ENCODE results near the gene CCR1.
"Not testable (repeated sequence)": the region's sequence is repeated elsewhere in the genome, so short reads cannot be mapped to it uniquely, and the experiment has no call there.

Gene CCR1

DNA sequence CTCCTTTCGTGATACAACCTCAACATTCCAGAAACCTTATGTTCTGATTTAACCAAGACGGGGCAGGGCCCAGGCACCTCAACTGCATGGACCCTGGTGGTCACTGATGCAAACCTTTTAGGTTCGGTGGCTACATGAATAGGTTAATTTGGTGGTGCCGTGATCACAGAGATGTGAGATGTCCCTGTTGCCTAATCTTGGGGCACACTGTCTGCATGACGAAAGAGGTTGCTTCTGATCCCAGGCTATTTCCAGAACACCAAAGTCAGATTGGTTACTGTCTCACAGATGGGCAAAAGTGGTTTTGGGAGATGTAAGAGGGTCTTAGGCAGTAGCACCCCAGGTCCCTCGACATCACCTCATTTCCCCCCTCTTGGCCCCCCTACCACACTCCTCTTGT is 4.0 kb upstream of the CCR1 start:
- DNase-seq (ENCODE audit: low read depth in 2 of 3, low spot score in 1 of 3) = no peak

DNA sequence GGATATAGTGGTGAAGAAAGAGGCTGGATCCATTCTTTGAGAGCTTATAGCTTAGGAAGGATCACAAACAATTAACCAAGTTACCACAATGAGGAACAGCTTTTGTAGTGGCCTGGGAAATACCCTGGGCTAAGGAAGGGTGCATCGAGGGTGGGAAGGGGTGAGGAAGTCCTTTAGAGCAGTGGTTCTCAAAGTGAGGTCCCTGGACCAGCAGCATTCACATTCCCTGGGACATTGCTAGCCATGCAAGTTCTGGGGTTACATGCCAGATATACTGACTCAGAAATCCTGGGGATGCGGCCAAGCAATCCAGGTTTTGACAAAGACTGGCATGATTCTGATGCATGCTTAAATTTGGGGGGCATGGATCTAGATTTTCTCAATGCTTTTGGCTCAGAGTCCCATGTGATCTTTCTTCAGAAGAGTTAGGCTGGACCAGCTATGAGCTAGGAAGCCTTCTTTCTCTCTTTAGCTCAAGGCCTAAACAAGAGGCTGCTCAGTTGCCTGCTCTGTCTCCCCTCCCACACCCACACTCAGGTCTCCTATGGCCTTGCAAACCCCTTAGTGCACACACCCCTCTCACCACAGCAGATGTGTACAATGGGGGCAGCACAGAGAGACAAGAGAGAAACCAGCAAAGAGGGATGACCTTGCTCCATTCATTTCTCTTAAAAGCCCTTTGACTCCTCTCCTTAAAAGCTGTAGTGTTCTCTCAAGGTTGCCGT is 1.8 kb upstream of the CCR1 start:
- no peak for DNase-seq (ENCODE audit: low read depth in 2 of 3, low spot score in 1 of 3)

DNA sequence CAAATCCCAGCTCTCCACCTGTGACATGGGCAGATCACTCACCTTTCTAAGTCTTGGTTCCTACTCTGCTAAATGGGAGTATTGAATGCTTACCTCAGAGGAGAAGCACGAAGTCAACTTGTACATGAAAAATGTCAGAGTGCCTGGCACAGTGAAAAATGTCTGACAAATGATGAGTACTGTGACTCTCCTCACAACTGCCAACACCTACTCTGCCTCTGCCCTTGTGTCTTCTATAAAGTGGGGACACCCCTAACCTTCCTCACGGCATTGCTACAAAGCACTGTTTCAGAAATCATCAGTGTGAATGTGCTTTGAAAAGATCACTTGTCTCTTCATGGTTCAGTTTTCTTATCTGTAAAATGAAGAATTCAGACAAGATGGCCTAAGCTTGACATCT is 940 bp upstream of the CCR1 start:
- DNase-seq (ENCODE audit: low read depth in 2 of 3, low spot score in 1 of 3) = no peak

DNA sequence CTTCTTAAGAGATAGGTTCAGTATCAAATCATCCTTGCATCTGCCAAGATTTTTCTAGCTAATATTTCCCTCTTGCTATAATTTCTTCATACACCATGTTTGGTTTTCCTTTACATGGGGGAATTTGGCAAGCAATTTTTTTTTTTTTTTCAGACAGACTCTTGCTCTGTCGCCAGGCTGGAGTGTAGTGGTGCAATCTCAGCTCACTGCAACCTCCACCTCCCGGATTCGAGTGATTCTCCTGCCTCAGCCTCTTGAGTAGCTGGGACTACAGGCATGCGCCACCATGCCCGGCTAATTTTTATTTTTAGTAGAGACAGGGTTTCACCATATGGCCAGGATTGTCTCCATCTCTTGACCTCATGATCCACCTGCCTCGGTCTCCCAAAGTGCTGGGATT is 599 bp downstream of the CCR1 start:
- not testable (repeated sequence) for DNase-seq (ENCODE audit: low read depth in 2 of 3, low spot score in 1 of 3)

DNA sequence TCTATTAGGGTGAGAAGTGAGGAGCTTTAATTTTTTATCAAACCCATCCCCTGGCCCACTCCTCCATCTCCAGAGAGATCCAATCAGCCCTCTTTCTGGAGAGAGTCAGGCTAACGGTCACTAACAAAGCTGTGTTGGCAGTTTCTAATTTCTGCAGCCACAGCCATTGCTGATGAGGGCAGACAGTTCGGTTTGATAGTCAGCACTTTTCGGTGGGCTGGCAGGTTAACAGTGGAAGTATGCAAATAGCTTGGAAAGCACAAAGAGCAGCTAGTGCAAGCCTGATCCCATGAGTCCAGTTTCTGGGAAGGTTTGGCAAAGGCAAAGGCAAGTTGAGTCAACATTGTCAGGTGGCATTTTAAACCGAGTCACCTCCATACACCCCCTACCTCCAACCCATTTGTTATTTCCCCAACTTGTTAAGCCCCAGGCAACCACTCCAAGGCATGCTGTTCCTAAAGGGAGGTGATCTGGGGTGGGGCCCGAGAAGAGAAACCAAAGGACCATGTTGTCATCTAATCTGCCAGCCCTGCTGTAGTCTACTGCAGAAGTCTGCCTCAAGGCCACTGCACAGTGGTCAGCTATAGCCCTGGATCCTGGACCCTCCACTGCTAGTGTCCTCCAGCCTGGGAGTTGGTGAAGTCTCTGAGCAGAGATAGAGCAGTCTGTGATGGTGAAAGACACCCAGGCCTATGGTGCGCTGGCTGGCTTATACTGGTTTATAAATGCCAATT is 1.7 kb downstream of the CCR1 start:
- no peak for DNase-seq (ENCODE audit: low read depth in 2 of 3, low spot score in 1 of 3)

DNA sequence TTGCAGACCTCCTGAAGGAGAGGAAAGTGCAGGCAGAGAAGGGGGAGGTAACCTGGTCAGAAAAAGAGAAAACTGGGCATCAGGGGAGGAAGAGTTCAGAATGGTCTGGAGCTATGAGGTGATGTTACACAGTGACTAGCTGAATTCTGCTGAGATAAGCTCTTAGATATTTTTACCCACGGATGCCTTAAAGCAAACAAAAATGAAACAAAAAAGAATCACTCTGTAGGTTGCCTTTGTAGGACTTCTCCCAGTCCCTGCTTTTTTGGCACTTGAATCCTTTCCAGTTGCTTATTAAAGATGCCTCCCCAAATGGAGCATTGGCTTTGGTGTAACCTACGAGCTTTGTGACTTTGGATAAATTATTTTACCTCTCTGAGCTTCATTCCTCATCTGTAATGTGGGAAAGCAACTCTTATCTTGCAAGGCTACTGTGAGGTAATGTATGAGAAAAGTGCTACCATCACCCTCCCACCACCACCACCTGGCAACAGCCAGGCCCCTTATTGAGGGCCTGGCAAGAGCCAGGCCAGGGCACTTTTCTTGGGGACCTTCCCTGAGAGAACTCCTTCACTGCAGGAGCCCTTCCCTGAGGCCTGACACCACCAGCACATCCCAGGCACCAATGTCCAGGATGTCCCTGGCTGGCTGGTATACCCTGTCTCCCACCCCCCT is 2.7 kb downstream of the CCR1 start:
- DNase-seq (ENCODE audit: low read depth in 2 of 3, low spot score in 1 of 3) = no peak

DNA sequence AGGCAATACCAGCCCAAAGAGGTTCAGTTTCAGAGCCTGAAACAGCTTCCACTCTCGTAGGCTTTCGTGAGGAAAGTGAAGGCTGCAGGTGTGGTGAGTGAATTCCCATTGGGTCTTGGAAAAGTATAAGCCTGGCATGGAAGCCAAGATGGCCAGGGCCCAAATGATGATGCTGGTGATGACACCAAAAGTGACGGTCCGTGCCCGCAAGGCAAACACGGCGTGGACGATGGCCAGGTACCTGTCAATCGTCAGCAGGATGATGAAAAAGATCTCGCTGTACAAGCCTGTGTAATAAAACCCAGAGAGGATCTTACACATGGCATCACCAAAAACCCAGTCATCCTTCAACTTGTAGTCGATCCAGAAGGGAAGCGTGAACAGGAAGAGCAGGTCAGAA is 4.4 kb downstream of the CCR1 start:
- no peak for DNase-seq (ENCODE audit: low read depth in 2 of 3, low spot score in 1 of 3)

DNA sequence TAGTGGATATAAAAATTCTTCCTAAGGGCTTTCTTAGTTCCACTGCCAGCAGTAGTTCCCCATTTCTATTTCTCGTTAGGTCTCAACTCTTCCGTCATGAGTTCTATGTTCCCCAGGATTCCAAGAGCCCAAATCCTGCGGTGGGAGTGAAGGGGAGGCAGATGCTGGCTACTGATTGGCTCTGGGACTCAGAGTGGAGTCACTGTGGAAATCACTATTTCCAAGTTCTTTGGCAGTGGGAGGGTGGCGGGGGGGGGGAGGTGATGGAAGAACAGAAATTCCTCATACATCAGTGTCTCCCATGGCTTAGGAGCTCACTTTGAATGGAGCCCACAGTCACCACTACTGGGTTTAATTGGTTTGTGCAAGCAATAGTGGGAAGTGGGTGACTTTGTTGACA is 5.6 kb downstream of the CCR1 start:
- DNase-seq (ENCODE audit: low read depth in 2 of 3, low spot score in 1 of 3) = no peak

DNA sequence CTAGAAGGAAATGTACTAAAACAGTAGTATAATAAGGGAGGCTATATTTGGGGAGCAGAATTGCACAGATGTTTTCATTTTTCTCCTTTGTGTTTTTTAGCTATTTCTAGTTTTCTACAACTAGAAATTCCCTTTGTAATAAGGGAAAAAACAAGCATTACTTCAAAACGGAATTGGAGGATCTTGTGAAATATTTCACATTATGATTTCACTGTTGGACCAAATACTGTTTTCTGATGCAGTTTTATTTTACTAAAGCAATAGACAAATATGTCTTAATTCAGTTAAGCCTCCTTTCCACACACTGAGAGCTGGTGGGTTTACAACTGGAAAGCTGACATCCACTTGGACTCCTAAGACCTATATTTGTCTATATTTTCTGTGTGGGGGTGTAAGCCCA is 7.3 kb downstream of the CCR1 start:
- no peak for DNase-seq (ENCODE audit: low read depth in 2 of 3, low spot score in 1 of 3)

DNA sequence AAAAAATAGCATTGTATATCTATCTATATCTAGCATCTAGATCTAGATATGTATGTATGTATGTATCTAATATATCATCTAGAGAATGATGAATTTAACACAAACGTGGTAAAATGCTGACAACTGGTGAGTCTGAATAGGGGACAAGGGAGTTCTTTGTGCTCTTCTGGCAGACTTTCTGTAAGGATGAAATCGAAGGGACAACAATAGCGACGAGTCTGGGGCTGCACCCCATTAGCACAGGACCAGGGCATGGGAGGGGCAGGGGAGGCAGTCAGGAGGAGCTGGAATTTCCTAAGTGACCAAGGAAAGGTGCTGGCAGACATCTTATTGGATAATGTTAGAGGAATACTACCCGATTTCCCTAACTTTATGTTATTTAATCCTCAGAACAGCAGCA is 7.9 kb downstream of the CCR1 start:
- no peak for DNase-seq (ENCODE audit: low read depth in 2 of 3, low spot score in 1 of 3)

DNA sequence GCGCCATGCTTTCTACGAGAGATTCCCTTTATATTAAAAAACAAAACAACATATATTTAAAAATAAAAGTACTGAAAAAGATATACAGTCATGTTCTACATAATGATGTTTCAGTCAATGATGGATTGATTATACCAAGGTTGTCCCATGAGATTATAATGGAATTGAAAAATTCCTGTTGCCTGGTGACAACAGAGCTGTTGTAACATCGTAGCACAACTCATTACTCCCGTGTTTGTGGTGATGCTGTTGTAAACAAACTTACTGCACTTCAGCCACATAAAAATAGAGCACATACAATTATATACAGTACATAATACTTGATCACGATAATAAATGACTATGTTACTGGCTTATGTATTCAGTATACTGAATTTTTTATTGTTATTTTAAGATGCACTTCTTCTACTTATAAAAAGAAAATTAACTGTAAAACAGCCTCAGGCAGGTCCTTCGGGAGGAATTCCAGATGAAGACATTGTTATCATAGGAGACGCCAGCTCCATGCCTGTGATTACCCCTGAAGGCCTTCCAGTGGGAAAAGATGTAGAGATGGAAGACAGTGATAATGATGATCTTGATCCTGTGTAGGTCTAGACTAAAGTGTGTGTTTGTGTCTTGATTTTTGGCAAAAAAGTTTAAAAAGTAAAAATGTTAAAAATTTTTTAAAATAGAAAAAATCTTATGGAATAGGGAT is 11.7 kb downstream of the CCR1 start:
- no peak for DNase-seq (ENCODE audit: low read depth in 2 of 3, low spot score in 1 of 3)

DNA sequence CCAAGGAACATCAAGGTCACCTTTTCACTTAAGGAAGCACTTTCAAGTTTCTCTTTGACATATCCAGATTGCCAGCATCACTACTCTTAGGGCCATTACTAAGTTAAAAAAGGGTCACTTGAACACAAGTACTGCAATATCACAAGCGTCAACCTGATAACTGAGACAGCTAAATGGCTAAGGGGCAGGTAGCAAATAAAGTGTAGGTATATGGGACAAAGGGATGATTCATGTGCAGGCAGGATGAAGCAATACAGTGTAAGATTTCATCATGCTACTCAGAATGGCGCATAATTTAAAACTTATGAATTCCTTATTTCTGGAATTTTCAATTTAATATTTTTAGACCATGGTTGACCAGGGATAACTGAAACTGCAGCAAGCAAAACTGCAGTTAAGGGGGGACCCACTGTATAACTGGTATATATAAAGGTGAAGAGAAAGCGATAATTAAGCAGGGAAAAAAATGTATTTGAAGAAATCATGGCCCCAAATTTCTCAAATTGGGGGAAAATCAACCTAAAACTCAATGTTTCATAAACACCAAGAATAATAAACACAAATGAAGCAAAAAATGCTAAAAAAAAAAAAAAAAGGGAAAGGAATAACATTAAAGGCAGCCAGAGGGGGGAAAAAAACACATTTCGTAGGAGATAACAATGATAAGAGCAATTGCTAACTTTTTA is 13.1 kb downstream of the CCR1 start:
- DNase-seq (ENCODE audit: low read depth in 2 of 3, low spot score in 1 of 3) = no peak

DNA sequence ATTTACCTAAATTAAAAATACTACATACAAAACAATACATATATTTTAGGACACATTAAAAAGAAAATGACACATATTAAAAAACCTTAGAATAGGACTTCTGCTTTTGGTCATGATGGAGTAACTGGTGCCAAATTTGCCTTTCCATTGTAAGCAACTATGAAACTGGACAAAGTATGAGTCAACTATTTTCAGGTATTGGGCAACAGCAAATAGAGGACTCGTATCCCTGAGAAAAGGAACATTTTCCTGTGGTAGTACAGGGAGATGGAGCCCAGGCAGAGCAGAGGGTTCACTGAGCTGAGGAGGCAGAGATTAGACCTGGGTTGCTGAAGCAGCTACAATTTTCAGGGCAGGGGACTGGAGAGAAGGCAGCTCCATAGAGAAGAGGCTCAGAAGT is 14.7 kb downstream of the CCR1 start:
- DNase-seq (ENCODE audit: low read depth in 2 of 3, low spot score in 1 of 3) = no peak

DNA sequence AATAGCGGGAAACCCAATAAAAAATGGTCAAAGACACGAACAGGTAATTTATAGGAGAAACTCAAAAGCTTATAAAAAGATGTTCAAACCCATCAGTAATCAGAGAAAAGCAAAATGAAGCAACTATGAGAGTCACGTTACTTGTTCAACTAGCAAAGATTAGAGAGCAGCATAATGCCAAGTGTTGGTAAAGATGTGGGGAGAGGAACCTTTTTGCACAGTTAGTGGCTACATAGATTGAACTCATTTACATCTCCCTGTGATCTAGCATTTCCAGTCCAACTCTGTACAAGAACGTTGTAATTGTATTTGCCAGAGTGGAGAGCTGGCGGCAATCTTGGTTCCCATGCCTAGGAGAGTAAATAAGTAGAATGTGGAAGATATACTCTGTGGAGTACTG is 15.2 kb downstream of the CCR1 start:
- no peak for DNase-seq (ENCODE audit: low read depth in 2 of 3, low spot score in 1 of 3)

DNA sequence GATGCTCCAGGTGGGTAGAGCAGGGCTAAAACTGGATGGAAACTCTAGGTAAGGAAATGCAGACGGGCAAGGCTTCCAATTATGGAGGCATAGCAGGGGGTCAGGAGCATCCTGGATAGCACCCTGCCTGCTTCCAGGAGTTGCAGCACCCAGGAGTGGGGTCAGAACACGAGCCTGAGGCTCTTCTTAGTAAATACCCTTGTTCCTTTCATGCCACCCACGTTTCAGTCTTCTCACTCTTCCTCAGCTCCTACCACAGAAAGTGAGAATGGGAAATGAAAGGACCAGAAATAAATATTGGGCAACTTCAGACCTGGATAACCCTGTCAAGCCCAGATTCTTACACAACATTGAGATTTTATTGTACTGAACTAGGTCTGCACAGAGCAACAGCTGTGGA is 16.4 kb downstream of the CCR1 start:
- no peak for DNase-seq (ENCODE audit: low read depth in 2 of 3, low spot score in 1 of 3)

DNA sequence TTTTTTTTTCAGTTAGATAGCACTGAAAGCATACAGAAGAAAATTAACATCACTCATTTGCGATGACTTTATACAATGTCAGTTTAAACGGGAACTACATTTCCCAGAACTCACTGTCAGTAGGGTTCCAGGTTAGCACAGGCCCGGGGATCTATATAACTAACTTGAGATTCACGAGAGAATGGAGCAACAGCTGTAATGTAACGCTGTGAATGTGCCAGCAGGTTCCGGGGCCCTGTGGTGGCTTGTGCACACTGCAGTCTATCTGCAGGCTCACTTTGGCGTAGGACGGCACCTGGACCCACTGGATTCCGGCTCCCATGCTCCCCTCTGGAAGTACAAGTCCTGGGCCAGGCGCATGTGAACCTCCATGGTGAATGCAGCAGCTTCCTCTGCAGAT is 19.4 kb downstream of the CCR1 start:
- DNase-seq (ENCODE audit: low read depth in 2 of 3, low spot score in 1 of 3) = no peak

DNA sequence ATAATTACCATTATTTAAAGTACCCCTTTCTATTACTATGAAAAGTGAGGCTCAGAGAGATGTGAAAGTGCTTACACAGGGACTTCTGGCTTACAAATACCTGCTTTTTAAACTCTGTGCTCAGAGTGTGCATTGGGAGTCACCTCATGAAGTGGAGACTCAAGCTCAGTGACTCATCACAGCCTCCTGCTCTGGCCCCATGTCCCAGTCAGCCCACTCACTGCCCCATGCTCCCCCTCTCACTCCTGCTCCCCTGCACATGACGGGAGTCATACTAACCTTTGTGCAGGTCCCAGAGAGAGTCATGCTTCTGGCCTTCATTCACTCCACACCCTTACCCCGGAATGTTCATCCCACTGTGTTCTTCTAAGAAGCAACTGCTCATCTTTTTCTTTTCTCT is 20.2 kb downstream of the CCR1 start:
- no peak for DNase-seq (ENCODE audit: low read depth in 2 of 3, low spot score in 1 of 3)

DNA sequence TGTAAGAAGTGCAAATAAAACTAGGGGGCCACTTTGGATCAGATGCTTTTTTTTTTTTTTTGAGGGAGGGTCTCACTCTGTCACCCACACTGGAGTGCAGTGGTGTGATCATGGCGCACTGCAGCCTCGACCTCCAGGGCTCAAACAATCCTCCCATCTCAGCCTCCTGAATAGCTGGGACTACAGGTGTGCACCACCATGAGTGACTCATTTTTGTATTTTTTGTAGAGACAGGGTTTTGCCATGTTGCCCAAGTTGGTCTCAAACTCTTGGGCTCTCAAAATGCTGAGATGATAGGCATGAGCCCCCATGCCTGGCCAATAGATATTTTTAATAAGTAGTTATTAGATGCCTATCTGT is 20.8 kb downstream of the CCR1 start:
- DNase-seq (ENCODE audit: low read depth in 2 of 3, low spot score in 1 of 3) = no peak

DNA sequence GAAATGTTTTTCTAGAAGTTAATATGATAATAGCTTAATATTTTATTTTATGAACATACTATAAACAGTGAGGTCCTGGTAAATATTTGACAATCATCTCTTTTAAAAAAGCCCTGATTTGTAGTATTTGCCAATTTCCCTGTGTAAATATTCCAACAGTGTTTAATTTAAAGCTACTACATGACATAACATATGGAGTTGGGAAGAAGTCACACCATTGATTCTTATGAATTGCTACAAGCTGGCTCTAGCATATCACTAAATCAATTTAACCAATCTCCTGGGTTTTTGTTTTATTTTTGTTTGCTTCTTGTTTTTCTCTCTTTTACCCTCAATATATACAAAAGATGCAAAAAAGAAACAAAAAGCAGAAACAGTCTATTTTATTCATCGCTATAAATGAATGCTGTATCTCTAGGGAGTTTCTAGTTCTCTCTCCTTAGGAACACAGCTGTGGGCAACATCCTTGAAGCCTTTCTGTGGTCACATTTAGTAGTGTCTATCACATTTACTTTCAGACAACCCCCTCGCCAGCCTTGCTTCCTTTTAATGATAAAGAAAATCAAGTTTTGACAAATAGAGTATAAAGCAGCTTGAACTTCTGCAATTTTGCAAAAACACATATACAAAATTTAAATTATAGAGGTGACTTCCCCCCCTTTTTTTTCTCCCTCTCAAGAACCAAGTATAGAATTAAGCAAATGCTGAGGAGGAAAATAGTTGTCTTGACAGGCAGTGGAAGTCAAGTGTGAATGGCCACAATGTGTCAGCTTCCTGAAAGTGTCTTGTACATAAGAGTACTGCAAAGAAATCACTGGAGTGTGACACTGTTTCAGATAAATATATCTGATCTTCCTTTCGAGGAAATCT is 21.4 kb downstream of the CCR1 start:
- no peak for DNase-seq (ENCODE audit: low read depth in 2 of 3, low spot score in 1 of 3)

DNA sequence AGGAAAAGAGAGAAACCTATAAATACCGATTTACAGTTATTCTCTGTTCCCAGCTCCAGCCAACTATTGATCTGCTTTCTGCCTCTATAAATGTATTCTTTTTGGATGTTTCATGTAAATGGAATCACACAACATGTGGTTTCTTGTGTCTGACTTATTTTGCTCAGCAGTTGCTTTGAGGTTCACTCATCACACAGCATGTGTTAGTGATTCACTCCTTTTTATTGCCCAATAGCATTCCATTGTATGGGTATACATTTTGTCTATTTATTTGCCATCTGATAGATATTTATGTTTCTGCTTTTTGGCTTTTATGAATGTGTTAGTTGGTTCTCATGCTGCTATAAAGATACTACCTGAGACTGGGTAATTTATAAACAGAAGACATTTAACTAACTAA is 23.6 kb downstream of the CCR1 start:
- DNase-seq (ENCODE audit: low read depth in 2 of 3, low spot score in 1 of 3) = no peak

All from stimulated activated CD4-positive, alpha-beta T cell treated with anti-CD3 and anti-CD28 coated beads, Interleukin-12 subunit alpha, Interleukin-12 subunit beta, amount 100 ng/mL, for 48 hours (primary cell).